Measurements from ENCODE around the gene TMC4. TPM values are rescaled to one million over a fixed set of nuclear protein-coding genes. Genes with fewer than 3 reads are reported as not detected.
A peak's percentile ranks its signal among the peaks of the same experiment; 100 is the strongest.
"Not testable (repeated sequence)": the region's sequence is repeated elsewhere in the genome, so short reads cannot be mapped to it uniquely, and the experiment has no call there.

TMC4 gene
- total and polyA plus RNA-seq, 2 experiments from 2014 or later: 0.74 to 3.4 TPM

- H3K4me3 ChIP-seq: no peak overlapping the region
- DNase-seq (ENCODE audit: low read depth in 1 of 2, low spot score in 1 of 2): peak in 1 of 2 donors; percentile 53
- no peaks in the 10 kb centered on the region for H3K4me1 ChIP-seq (ENCODE audit: low read depth)
- TF ChIP-seq, protein P1, sequence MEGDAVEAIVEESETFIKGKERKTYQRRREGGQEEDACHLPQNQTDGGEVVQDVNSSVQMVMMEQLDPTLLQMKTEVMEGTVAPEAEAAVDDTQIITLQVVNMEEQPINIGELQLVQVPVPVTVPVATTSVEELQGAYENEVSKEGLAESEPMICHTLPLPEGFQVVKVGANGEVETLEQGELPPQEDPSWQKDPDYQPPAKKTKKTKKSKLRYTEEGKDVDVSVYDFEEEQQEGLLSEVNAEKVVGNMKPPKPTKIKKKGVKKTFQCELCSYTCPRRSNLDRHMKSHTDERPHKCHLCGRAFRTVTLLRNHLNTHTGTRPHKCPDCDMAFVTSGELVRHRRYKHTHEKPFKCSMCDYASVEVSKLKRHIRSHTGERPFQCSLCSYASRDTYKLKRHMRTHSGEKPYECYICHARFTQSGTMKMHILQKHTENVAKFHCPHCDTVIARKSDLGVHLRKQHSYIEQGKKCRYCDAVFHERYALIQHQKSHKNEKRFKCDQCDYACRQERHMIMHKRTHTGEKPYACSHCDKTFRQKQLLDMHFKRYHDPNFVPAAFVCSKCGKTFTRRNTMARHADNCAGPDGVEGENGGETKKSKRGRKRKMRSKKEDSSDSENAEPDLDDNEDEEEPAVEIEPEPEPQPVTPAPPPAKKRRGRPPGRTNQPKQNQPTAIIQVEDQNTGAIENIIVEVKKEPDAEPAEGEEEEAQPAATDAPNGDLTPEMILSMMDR (IDR thresholded peaks at IDR 0.05; ENCODE audit: low read depth, low read length): no peak
- no peaks in the 10 kb centered on the region for H3K9me3 ChIP-seq (ENCODE audit: low read depth)
- no peaks in the 10 kb centered on the region for H3K27me3 ChIP-seq
- H3K36me3 ChIP-seq: peaks cover 4% of the 10 kb centered on the region
- no peak overlapping the region for H3K27ac ChIP-seq
Measured at GRCh38 chr19:54178581-54179261, 5.8 kb upstream of the TMC4 start.

- Histone ChIP-seq H3K36me3 (no peaks in the 10 kb centered on the region), H3K9me3 (ENCODE audit: low read depth) (no peaks in the 10 kb centered on the region), H3K4me1 (ENCODE audit: low read depth) (peaks cover 3% of the 10 kb centered on the region), H3K27me3 (no peaks in the 10 kb centered on the region), H3K27ac (no peak overlapping the region), H3K4me3 (no peak overlapping the region)
- no peak for DNase-seq (ENCODE audit: low read depth in 1 of 2, low spot score in 1 of 2)
- TF ChIP-seq, protein P1 (IDR thresholded peaks at IDR 0.05; ENCODE audit: low read depth, low read length): no peak
Measured at GRCh38 chr19:54173951-54174834, 1.2 kb upstream of the TMC4 start.

- Histone ChIP-seq H3K4me3 (no peak overlapping the region), H3K4me1 (ENCODE audit: low read depth) (peaks cover 3% of the 10 kb centered on the region), H3K27ac (no peak overlapping the region), H3K36me3 (no peaks in the 10 kb centered on the region), H3K27me3 (no peaks in the 10 kb centered on the region), H3K9me3 (ENCODE audit: low read depth) (no peaks in the 10 kb centered on the region)
- TF ChIP-seq, protein P1 (IDR thresholded peaks at IDR 0.05; ENCODE audit: low read depth, low read length): no peak
- DNase-seq (ENCODE audit: low read depth in 1 of 2, low spot score in 1 of 2): no peak
Measured at GRCh38 chr19:54173359-54173699, 369 bp upstream of the TMC4 start.

DNA sequence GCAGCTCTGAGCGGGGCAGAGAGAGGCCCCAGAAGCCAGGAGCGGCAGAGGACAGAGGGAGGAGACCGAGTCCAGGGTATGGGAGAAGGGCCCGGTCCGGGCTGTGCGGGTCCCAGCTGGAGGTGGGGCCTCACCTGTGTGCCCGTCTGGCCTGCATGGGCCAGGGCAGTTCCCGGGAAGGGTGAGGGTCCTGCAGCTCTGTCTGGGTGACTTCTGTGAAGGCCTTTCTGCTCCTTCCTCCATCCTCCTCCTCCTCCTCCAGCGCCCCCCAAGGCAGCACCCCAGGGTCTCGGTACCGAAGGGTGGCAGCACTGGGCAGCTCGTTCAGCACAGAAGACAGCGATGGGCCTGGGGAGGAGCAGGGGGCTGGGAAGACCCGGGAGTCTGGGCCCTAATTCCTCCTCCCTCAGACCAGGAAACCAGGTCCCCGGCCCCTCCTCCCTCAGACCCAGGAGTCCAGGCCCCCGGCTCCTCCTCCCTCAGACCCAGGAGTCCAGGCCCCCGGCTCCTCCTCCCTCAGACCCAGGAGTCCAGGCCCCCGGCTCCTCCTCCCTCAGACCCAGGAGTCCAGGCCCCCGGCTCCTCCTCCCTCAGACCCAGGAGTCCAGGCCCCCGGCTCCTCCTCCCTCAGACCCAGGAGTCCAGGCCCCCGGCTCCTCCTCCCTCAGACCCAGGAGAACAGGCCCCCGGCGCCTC, 1.1 kb downstream of the TMC4 start:
- H3K4me1 ChIP-seq (ENCODE audit: low read depth); H3K27me3 ChIP-seq; H3K36me3 ChIP-seq; H3K9me3 ChIP-seq (ENCODE audit: low read depth); H3K27ac ChIP-seq; DNase-seq (ENCODE audit: low read depth in 1 of 2, low spot score in 1 of 2); H3K4me3 ChIP-seq: not testable (repeated sequence)

DNA sequence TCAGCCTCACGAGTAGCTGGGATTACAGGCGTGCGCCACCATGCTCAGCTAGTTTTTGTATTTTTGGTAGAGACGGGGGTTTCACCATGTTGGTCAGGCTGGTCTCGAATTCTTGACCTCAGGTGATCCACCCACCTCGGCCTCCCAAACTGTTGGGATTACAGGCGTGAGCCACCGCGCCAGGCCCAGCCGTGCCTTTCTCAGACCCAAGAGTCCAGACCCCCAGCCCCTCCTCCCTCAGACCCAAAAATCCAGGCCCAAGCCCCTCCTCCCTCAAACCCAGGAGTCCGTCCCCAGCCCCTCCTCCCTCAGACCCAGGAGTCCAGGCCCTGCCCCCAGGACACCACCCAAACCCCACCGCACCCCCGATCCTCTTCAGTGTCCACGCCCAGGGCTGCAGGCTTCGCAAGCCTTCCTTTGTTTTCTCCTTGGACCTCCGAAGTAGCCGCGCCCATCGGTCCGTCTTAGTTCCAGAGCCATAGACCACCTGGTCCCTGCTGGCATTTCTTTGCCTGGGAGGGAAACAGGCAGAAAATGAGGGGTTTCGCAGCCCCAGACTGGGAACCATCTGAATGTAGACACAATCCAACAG, 3.7 kb downstream of the TMC4 start:
- Histone ChIP-seq H3K27me3 (no peaks in the 10 kb centered on the region), H3K27ac (no peak overlapping the region), H3K36me3 (no peaks in the 10 kb centered on the region), H3K4me3 (no peak overlapping the region), H3K9me3 (ENCODE audit: low read depth) (no peaks in the 10 kb centered on the region), H3K4me1 (ENCODE audit: low read depth) (peaks cover 3% of the 10 kb centered on the region)
- TF ChIP-seq, protein P1 (IDR thresholded peaks at IDR 0.05; ENCODE audit: low read depth, low read length): no peak
- no peak for DNase-seq (ENCODE audit: low read depth in 1 of 2, low spot score in 1 of 2)
